Hematopoietic multipotent progenitor cell (in vitro differentiated cells): ENCODE results near the gene PSMB7. TPM values are rescaled to one million over a fixed set of nuclear protein-coding genes. Genes with fewer than 3 reads are reported as not detected.

Experiments used
- DNase-seq, 3 donors: peaks; one replicate each; pipeline ENCODE4 v3.0.0-alpha.2; 2011 to 2015; ENCODE audit warnings: low read depth in 2 of 3, low spot score in 2 of 3
- total RNA-seq: library from RNA; depleted of rRNA; stranded (reverse); fragments of >200 nt; gene quantifications from one replicate; pipeline ENCODE4 v1.2.3, GENCODE V29; 2012

The PSMB7 gene
- total RNA-seq, 1 donor: 143 TPM

DNA sequence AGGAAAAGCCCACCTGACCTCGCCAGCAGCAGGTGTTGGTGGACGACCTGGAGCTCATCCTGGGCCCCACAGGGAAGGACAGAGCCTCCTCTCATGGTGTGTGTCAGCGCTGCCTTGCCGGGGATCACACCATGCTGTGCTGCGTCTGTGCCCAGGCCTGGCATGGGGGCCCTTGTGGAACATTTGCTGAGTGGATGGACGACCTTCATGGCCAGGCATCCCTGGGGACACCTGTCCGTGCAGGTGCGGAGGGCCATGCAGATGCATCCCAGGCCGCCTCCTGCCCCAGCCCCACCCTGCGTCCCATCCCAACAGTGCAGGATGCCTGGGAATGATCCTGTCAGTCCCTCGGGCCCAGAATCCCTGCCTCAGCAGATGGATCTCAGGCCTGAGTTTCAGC, 83.7 kb downstream of the PSMB7 start:
- DNase-seq: no peak

- no peak for DNase-seq
These were observed 85.1 kb downstream of the PSMB7 start for GRCh38 chr9:124330011-124330697.

DNA sequence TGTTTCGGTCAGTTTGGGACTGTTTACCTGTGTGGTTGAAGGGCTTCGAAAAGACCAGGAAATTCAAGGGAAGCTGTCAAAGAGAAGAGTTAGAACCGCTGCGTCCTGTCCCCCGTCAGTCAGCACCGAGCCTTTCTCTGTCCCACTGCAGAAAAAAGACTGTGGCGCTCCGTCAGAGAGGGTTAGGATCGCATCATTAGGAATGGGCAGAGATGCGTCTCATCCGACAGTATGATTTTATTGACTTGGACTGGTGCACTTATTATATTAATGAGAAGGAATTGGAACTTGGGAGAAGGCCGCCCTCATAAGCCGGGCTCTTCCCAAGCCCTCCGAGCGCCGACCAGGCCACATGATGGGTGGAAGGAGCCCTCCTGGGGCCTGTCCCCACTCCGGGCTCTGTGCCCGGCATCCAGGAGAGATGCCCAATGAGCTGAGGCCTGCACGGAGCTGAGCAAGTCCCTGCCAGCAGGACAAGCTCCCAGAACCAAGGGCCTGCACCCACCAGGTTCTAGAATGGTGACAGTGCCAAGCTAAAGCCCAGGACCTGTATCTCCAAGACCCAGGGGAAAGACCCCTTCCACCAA, 85.9 kb downstream of the PSMB7 start:
- DNase-seq: no peak

- no peak for DNase-seq
These were observed 87.0 kb downstream of the PSMB7 start for GRCh38 chr9:124328285-124328684.

DNA sequence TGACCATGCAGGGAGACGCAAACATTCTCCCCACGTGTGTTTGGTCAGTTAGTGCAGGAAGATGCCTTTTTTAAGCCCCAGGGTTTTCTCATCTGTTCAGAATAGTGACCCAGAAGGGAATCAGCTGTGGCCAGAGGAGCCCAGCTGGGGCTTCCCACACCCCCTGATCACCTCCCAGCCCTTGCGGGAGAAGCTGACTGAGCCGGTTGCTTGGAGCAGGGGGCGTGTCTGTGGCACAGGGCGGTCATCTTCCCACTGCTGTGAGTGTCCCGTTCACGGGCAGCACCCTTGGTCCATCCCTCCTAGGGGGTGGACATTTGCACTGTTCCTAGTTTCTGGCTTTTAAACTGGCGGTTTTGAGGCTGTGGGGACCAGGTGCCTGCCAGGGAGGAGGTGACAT, 87.8 kb downstream of the PSMB7 start:
- DNase-seq: no peak

GRCh38 chr9:124326378-124326777, 88.9 kb downstream of the PSMB7 start:
- DNase-seq: no peak

- no peak for DNase-seq
These were observed 89.4 kb downstream of the PSMB7 start for GRCh38 chr9:124325816-124326215.

DNA sequence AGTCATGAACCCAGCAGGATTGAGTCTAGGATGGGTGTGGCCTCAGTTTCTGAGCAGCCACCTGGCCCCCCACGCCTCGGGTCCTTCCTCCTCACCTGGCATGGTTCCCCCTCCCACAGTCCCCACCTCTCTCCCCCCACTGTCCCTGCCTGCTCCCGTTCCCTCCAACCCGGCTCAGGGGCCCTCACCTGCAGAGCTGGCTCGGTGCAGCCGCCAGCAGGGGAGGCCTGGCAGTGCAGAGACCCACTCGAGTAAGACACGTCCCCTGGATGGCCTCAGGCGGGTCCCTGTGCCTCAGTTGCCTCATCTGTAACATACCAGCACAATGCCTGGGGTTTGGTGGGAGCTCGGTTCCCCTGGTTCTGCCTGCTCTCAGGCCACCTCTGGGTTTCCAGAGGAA, 91.3 kb downstream of the PSMB7 start:
- no peak for DNase-seq

GRCh38 chr9:124322618-124323432, 92.4 kb downstream of the PSMB7 start:
- DNase-seq: no peak

DNA sequence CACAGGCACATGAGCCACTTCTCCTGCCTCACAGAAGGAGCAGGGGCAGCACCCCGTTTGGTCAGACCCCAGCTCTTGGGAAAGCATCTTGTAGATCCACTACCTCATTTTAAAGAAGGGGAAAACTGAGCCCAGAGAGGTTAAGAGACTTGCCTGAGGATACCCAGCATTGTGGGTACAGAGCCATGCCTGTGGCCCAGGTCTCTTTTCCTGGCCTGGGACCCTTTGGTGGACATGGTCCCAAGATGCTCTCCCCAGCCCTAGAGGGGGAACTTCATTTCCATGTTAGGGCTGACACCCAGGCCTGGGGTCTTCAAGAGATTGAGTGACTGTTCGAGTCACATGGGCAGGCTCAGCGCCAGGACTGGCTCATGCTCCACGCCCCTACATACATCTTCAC, 93.3 kb downstream of the PSMB7 start:
- no peak for DNase-seq

- no peak for DNase-seq
These were observed 93.8 kb downstream of the PSMB7 start for GRCh38 chr9:124321416-124321815.

- DNase-seq: peak in 2 of 3 donors; percentile 37 to 40
These were observed 94.9 kb downstream of the PSMB7 start for GRCh38 chr9:124320062-124320973.

DNA sequence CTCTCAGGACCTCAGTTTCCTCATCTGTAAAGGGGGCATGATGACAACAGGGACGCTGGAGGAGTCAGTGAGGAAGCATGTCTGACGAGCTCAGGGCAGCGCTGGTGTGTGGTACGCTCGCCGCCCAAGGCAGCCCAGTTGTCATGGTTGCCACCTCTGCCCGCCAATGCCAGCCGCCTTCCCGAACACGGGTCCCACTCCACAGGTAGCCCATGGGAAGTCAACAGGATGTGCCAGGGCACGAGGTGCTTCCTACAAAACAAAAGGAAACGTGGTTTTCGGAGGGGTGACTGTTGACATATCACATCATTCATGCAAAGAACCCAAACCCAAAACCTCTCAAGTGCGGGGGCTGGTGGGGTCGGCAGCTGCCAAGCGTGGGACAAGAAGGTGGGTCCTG, 99.4 kb downstream of the PSMB7 start:
- peak in 1 of 3 donors; percentile 22 for DNase-seq

DNA sequence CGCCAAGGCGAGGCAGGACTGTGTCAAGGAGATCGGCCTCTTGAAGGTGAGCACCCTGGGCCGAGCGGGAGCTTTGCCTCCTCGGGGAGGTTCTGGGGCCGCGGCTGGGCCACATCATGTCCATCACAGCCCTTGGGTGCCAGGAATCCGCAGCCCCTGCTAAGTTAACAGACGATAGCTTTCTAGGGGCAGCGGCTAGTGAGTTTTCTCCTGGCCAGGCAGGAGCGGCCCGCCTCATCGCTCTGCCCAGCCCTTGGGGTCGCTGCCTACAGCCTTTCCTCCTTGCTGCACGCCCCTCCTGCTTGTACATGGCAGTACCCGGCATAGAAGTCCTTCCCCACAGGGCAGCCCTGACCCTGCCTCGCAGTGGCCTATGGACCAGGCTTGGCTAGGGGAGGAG, 101.3 kb downstream of the PSMB7 start:
- no peak for DNase-seq

DNA sequence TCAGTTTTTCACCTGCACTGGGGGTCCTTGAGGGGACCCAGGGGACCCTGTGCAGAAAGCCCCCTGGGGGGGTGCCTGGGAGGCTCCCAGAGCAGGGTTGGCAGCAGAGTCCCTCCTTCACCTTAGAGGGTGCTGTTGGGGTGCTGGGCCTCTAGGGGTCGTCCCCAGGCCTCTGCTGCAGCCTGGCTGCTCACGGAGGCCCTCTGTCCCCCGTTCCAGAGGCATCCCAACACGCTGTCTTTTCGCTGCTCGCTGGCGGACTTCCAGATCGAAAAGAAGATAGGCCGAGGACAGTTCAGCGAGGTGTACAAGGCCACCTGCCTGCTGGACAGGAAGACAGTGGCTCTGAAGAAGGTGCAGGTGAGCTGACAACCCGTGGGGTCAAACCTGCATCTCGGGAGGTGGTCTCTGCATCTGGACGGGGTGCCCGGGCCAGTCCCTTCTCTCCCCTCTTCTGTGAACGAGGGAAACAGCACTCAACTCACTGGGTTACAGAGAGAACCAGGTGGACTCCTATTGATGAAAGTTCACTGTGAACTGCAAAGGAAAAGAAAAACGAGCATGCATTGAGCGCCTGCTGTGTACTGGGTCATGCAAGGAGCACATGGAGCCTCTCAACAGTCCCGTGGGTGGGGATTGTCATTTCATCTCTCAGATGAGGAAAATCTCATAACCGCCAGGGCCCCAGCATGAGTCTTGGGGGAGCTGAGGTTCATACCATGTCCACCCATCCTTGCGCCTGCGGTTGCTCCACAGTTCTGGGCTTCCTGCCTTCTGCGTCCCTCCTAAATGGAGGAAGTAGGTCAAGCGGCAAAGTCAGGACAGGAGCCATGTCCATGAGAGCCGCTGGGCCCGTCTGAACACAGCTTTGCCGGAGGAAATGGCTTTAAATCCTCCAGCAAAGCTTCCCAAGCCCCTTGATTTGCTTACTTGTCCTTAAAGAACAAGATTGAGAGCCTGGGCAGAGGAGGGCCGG, 102.7 kb downstream of the PSMB7 start:
- no peak for DNase-seq

- no peak for DNase-seq
These were observed 104.0 kb downstream of the PSMB7 start for GRCh38 chr9:124311283-124311682.

- DNase-seq: no peak
These were observed 105.6 kb downstream of the PSMB7 start for GRCh38 chr9:124309667-124310084.

GRCh38 chr9:124308606-124309491, 106.4 kb downstream of the PSMB7 start:
- DNase-seq: no peak
